Karpas-422 (cell line): ENCODE measurements around the gene TMEM203. TPM values are rescaled to one million over a fixed set of nuclear protein-coding genes. Genes with fewer than 3 reads are reported as not detected.

Experiments used
- DNase-seq: peaks from one replicate; pipeline ENCODE4 v3.0.0-alpha.2; 2015
- H2AFZ ChIP-seq: fragments of 200-600 bp; sonication (generic); 2 replicates; pipeline ENCODE4 v1.6.1; 2014; ENCODE audit warnings: antibody characterized with exemption, low read length, mixed read lengths
- H3K27ac ChIP-seq: fragments of 200-600 bp; sonication (generic); 2 replicates; pipeline ENCODE4 v1.5.1; 2014; ENCODE audit warnings: mild to moderate bottlenecking, low read length, moderate library complexity
- H3K27me3 ChIP-seq: fragments of 200-600 bp; sonication (generic); 2 replicates; pipeline ENCODE4 v1.6.1; 2014; ENCODE audit warnings: low read length, mixed read lengths
- H3K36me3 ChIP-seq: fragments of 200-600 bp; sonication (generic); 2 replicates; pipeline ENCODE4 v1.6.1; 2014; ENCODE audit warnings: low read length, mixed read lengths; ENCODE audit not compliant: insufficient read depth
- H3K4me1 ChIP-seq: fragments of 200-600 bp; sonication (generic); 2 replicates; pipeline ENCODE4 v1.6.1; 2014; ENCODE audit warnings: mild to moderate bottlenecking, low read length, mixed read lengths
- H3K4me2 ChIP-seq: fragments of 200-600 bp; sonication (generic); 2 replicates; pipeline ENCODE4 v1.6.1; 2014; ENCODE audit warnings: low read length, low read depth, mild to moderate bottlenecking; ENCODE audit not compliant: poor library complexity, severe bottlenecking
- H3K4me3 ChIP-seq: fragments of 200-600 bp; sonication (generic); 2 replicates; pipeline ENCODE4 v1.5.1; 2014; ENCODE audit warnings: mild to moderate bottlenecking, antibody characterized with exemption, low read length, mixed read lengths
- H3K79me2 ChIP-seq: fragments of 200-600 bp; sonication (generic); 2 replicates; pipeline ENCODE4 v1.6.1; 2014; ENCODE audit warnings: mild to moderate bottlenecking, low read length, mixed read lengths
- H3K9ac ChIP-seq: fragments of 200-600 bp; sonication (generic); 2 replicates; pipeline ENCODE4 v1.6.0; 2014; ENCODE audit warnings: low read length
- H3K9me2 ChIP-seq: fragments of 200-600 bp; sonication (generic), shearing (Covaris generic); replicated peaks from 2 replicates; pipeline ENCODE4 v1.6.0; 2014; ENCODE audit warnings: mild to moderate bottlenecking, low read length, moderate library complexity; ENCODE audit not compliant: insufficient read depth
- H3K9me3 ChIP-seq: fragments of 300-700, 200-600 bp; sonication (generic); 2 replicates; pipeline ENCODE4 v1.6.1; 2014; ENCODE audit warnings: low read length, mixed read lengths
- H4K20me1 ChIP-seq: fragments of 200-600 bp; sonication (generic); 2 replicates; pipeline ENCODE4 v1.6.1; 2014; ENCODE audit warnings: mild to moderate bottlenecking, antibody characterized with exemption, low read length, low read depth; ENCODE audit not compliant: insufficient read depth
- total RNA-seq: library from RNA; depleted of rRNA; stranded (reverse); fragments of >200 nt; shearing (Covaris generic); gene quantifications from 2 replicates; pipeline ENCODE4 v1.2.3, GENCODE V29; 2014; ENCODE audit warnings: low replicate concordance

TMEM203 gene
- total RNA-seq, 1 experiment from 2014 or later = 30.6 TPM

DNA sequence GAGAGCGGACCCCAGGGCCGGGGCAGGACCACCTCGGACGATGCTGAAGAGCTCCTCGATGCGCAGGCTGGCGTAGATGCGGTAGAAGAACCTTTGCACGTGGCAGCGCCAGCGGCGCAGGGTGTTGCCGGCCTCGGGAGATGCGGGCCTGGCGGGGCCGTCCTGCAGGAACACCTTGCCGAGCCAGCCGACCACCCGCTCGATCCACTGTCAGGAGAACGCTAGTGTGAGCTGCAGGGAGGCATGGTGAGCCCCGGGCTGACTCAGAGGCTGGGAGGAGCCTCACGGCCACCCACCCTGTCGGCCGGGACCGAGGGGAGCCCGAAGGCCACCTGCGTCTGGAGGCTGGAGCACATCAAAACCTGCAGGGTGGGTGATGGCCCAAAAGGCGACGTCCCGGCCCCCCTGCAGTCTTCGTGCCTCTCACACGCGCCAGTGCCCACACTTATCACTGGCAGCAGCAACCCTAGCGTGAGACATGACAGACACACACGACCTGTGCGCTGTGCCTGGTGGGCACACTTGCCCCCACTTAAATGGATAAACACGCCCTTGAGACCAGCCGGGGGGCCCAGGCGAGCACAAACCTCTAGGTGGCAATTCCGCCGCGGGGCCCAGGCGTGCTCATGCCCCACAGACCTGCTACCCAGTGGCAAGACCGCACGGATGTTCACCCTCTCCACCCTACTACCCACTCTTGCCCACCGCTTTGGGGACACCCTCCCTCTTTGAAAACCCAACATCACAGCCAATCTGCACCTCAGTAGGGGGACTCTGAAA is 20.4 kb downstream of the TMEM203 start:
- H2AFZ ChIP-seq = no peak overlapping the region
- peaks cover 21% of the 10 kb centered on the region for H3K4me1 ChIP-seq
- peaks cover 18% of the 10 kb centered on the region for H4K20me1 ChIP-seq
- no peaks in the 10 kb centered on the region for H3K9me2 ChIP-seq
- no peak overlapping the region for H3K9ac ChIP-seq
- peaks cover 25% of the 10 kb centered on the region for H3K79me2 ChIP-seq
- no peaks in the 10 kb centered on the region for H3K27me3 ChIP-seq
- no peak overlapping the region for H3K27ac ChIP-seq
- no peak overlapping the region for H3K4me2 ChIP-seq
- no peaks in the 10 kb centered on the region for H3K36me3 ChIP-seq
- no peak overlapping the region for H3K4me3 ChIP-seq
- no peak for DNase-seq
- H3K9me3 ChIP-seq = no peaks in the 10 kb centered on the region

GRCh38 chr9:137183980-137184595 is 21.4 kb downstream of the TMEM203 start:
- Histone ChIP-seq H3K9ac (no peak overlapping the region), H4K20me1 (peaks cover 8% of the 10 kb centered on the region), H2AFZ (no peak overlapping the region), H3K4me1 (peaks cover 14% of the 10 kb centered on the region), H3K4me2 (no peak overlapping the region), H3K4me3 (no peak overlapping the region), H3K79me2 (peaks cover 18% of the 10 kb centered on the region), H3K27me3 (no peaks in the 10 kb centered on the region), H3K9me2 (no peaks in the 10 kb centered on the region), H3K9me3 (no peaks in the 10 kb centered on the region), H3K27ac (no peak overlapping the region), H3K36me3 (no peaks in the 10 kb centered on the region)
- no peak for DNase-seq

GRCh38 chr9:137182836-137183235 is 22.6 kb downstream of the TMEM203 start:
- no peak for DNase-seq
- Histone ChIP-seq H3K36me3 (no peaks in the 10 kb centered on the region), H3K9me3 (no peaks in the 10 kb centered on the region), H3K9ac (no peak overlapping the region), H2AFZ (no peak overlapping the region), H4K20me1 (peaks cover 6% of the 10 kb centered on the region), H3K79me2 (peaks cover 14% of the 10 kb centered on the region), H3K4me3 (no peak overlapping the region), H3K9me2 (no peaks in the 10 kb centered on the region), H3K4me1 (peaks cover 13% of the 10 kb centered on the region), H3K27me3 (no peaks in the 10 kb centered on the region), H3K4me2 (no peak overlapping the region), H3K27ac (no peak overlapping the region)

GRCh38 chr9:137181680-137182079 is 23.8 kb downstream of the TMEM203 start:
- DNase-seq = no peak
- H3K9ac ChIP-seq = no peak overlapping the region
- H3K36me3 ChIP-seq = no peaks in the 10 kb centered on the region

DNA sequence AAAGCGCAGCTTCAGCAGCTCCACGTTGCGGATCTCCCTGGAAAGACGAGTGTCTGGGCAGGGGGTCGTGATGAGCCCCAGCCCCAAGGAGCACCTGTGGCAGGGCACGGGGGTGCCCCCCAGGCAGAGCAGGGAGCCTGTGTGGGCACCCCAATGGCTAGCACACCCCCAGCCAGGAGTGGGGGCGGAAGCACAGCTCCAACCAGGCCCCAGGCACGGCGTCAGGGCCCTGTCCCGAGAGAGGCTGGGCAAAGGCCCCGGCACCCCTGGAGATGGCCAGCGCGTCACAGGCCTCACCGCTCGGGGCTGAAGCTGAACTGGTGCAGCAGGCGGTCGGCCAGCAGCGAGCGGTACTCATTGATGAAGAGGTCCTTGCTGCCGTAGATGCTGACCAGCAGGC is 25.0 kb downstream of the TMEM203 start:
- DNase-seq = no peak
- H3K36me3 ChIP-seq = no peaks in the 10 kb centered on the region

More at GRCh38 chr9:137181680-137182079, 23.8 kb downstream of the TMEM203 start:
- H3K4me1 ChIP-seq = peaks cover 2% of the 10 kb centered on the region
- no peak overlapping the region for H3K27ac ChIP-seq
- H3K4me2 ChIP-seq = no peak overlapping the region
- H4K20me1 ChIP-seq = no peaks in the 10 kb centered on the region
- no peaks in the 10 kb centered on the region for H3K9me3 ChIP-seq
- peaks cover 2% of the 10 kb centered on the region for H3K79me2 ChIP-seq
- H3K27me3 ChIP-seq = no peaks in the 10 kb centered on the region
- H3K4me3 ChIP-seq = no peak overlapping the region
- H3K9me2 ChIP-seq = no peaks in the 10 kb centered on the region
- no peak overlapping the region for H2AFZ ChIP-seq

GRCh38 chr9:137179761-137180160 is 25.7 kb downstream of the TMEM203 start:
- DNase-seq = no peak
- Histone ChIP-seq H4K20me1 (0 out of 2 replicates have a peak, but pooled peaks cover 10% of the 10 kb centered on the region), H3K27ac (no peak overlapping the region), H3K4me1 (peaks cover 6% of the 10 kb centered on the region), H3K36me3 (no peaks in the 10 kb centered on the region), H3K9ac (no peak overlapping the region), H3K9me3 (no peaks in the 10 kb centered on the region), H3K4me3 (no peak overlapping the region), H3K4me2 (no peak overlapping the region), H3K9me2 (no peaks in the 10 kb centered on the region), H2AFZ (no peak overlapping the region), H3K79me2 (no peaks in the 10 kb centered on the region), H3K27me3 (no peaks in the 10 kb centered on the region)

More for the DNA sequence above, 25.0 kb downstream of the TMEM203 start:
- no peaks in the 10 kb centered on the region for H3K79me2 ChIP-seq
- no peak overlapping the region for H3K27ac ChIP-seq
- H3K9me2 ChIP-seq = no peaks in the 10 kb centered on the region
- H3K9me3 ChIP-seq = no peaks in the 10 kb centered on the region
- H2AFZ ChIP-seq = no peak overlapping the region
- no peak overlapping the region for H3K4me2 ChIP-seq
- no peaks in the 10 kb centered on the region for H3K4me1 ChIP-seq
- 0 out of 2 replicates have a peak, but pooled peaks cover 5% of the 10 kb centered on the region for H4K20me1 ChIP-seq
- no peak overlapping the region for H3K4me3 ChIP-seq
- no peaks in the 10 kb centered on the region for H3K27me3 ChIP-seq
- no peak overlapping the region for H3K9ac ChIP-seq

GRCh38 chr9:137178939-137179630 is 26.4 kb downstream of the TMEM203 start:
- no peak for DNase-seq
- Histone ChIP-seq H3K9me3 (no peaks in the 10 kb centered on the region), H3K4me2 (no peak overlapping the region), H4K20me1 (peaks cover 10% of the 10 kb centered on the region; the same call in 1 of the 2 replicates), H3K4me3 (no peak overlapping the region), H3K79me2 (no peaks in the 10 kb centered on the region), H3K27me3 (no peaks in the 10 kb centered on the region), H3K9ac (no peak overlapping the region), H3K27ac (no peak overlapping the region), H2AFZ (no peak overlapping the region), H3K4me1 (peaks cover 10% of the 10 kb centered on the region), H3K36me3 (no peaks in the 10 kb centered on the region), H3K9me2 (no peaks in the 10 kb centered on the region)
